ENCODE results near the gene ENPP7. TPM values are rescaled to one million over a fixed set of nuclear protein-coding genes. Genes with fewer than 3 reads are reported as not detected.
A peak's percentile ranks its signal among the peaks of the same experiment; 100 is the strongest.

Gene ENPP7
- total RNA-seq, 1 donor from 2014 or later, result not detected

DNA sequence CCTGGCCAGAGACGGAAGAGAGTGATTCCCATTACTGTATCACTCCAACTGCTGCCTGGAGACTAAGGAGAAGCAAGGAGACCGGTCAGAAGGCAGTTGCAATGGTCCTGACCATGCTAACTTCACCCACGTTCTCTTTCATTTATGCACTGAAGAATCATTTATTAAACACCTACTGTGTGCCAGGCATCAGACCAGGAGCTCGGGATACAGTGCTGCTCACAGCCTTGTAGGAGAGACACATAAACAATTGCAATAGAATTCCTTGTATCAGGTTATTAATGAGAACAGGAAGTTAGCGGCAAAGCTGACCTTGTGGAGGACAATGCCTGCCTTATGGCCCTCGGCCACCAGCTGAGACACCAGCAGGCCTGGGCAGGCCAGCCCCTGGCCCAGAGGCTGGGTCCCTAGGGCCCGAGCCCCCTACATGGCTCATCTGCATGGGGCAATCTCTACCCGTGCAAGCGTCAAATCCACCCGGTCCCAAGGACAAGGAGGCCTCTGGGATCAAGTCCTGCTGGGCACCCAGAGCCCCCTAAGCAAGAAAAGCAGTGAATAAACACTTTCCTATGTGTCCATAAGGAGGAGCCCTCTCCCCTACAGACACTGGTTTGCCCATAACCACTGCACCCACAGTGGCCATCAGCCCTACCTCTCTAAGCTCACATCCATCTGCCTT lies 8.6 kb upstream of the ENPP7 start:
- Mint-ChIP-seq H3K27ac (no peak overlapping the region), H3K36me3 (no peaks in the 10 kb centered on the region), H3K4me3 (no peak overlapping the region), H3K4me1 (peaks cover 6% of the 10 kb centered on the region), H3K9me3 (no peaks in the 10 kb centered on the region), H3K27me3 (ENCODE audit: low read depth) (peaks cover 18% of the 10 kb centered on the region)
- TF ChIP-seq, protein P1, sequence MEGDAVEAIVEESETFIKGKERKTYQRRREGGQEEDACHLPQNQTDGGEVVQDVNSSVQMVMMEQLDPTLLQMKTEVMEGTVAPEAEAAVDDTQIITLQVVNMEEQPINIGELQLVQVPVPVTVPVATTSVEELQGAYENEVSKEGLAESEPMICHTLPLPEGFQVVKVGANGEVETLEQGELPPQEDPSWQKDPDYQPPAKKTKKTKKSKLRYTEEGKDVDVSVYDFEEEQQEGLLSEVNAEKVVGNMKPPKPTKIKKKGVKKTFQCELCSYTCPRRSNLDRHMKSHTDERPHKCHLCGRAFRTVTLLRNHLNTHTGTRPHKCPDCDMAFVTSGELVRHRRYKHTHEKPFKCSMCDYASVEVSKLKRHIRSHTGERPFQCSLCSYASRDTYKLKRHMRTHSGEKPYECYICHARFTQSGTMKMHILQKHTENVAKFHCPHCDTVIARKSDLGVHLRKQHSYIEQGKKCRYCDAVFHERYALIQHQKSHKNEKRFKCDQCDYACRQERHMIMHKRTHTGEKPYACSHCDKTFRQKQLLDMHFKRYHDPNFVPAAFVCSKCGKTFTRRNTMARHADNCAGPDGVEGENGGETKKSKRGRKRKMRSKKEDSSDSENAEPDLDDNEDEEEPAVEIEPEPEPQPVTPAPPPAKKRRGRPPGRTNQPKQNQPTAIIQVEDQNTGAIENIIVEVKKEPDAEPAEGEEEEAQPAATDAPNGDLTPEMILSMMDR (IDR thresholded peaks at IDR 0.05; ENCODE audit: unreplicated experiment), result no peak
- DNase-seq (ENCODE audit: low spot score in 2 of 2, unreplicated experiment in 2 of 2), result no peak

DNA sequence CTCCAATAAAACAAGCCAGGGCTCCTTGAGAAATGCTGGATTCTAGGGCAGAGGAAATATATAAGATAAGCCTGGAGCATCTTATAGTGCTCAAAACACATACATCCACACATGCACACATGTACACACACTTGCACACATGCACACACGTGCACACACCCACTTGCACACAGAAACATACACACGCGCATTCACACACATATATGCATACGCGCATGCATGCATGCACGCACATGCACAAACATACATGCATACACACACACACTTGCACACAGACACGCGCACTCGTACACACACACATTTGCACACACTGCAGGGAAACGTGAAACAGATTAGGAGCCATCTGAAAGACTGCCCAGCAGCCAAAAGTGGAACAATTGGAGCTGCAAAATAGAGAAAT lies 8.0 kb upstream of the ENPP7 start:
- H3K4me1 Mint-ChIP-seq, result peaks cover 6% of the 10 kb centered on the region
- TF ChIP-seq, protein P1 (IDR thresholded peaks at IDR 0.05; ENCODE audit: unreplicated experiment), result no peak

DNA sequence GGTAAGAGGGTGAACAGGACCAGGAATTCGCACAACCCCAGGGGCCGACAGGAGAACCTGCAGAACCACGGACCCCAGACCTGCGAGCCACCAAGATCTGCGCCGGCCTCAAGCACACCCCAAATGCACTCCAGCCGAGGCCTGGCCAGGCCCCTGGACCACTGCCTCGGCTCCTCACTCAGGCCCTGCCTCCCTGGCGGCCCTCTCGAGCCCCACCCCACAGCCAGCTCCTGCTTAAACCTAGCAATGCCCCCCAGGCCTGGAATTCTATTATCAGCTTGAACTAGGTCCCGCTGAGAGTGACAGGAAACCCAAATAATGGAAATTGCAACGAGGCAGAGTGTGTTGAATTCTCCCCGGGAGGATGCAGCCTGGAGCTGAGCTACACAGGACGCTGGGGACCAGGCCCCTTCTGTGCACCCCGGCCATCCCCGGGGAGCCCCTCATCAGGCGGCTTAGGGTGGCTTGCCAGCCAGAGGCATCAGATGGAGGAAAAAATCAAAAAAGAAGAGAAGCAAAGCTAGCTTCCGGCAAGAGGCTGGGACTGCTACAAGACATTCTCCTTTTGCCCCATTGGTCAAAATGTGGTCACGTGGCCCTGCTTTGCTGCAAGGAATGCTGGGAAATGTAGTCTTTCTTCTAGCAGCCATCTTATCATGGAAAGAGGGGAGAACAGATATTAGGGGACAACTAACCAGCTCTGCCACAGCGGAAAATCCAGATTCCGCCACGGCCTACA lies 2.4 kb upstream of the ENPP7 start:
- DNase-seq (ENCODE audit: low spot score in 2 of 2, unreplicated experiment in 2 of 2), result peak; percentile 81 to 88
- H3K27ac Mint-ChIP-seq, result peak overlapping the region; percentile 71

More for the DNA sequence above, 8.0 kb upstream of the ENPP7 start:
- H3K36me3 Mint-ChIP-seq, result no peaks in the 10 kb centered on the region
- no peak for DNase-seq (ENCODE audit: low spot score in 2 of 2, unreplicated experiment in 2 of 2)
- H3K9me3 Mint-ChIP-seq, result no peaks in the 10 kb centered on the region
- no peak overlapping the region for H3K27ac Mint-ChIP-seq
- peaks cover 17% of the 10 kb centered on the region for H3K27me3 Mint-ChIP-seq (ENCODE audit: low read depth)
- no peak overlapping the region for H3K4me3 Mint-ChIP-seq

DNA sequence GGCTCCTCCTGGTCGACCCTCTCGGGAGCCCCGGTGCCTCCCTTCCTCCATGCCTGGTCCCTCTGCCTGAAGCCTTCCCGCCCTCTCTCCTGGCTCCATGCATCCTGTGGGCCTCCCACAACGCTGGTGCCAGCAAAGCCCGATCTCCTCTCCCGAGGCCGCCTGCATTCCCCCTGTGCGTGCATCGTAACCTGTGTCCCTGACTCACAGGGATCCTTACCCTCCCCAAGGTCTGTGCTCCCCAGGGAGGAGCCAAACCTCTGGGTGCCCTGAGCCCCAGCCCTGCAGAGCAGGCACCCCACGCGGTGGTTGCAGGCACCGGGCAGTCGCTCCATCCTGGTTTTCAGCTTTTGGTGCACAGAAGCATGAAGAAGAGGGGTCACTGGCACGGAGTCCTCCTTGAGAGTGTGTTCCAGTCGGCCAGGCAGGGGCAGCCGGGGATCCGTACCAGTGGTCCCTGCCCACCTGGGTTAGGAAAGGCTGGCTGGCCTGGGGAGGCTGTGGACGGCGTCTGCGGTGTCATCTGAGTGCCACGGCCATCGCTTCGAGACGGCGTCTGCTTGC lies 1.8 kb upstream of the ENPP7 start:
- peaks cover 5% of the 10 kb centered on the region for H3K27me3 Mint-ChIP-seq (ENCODE audit: low read depth)
- peaks cover 6% of the 10 kb centered on the region for H3K4me1 Mint-ChIP-seq
- H3K9me3 Mint-ChIP-seq, result no peaks in the 10 kb centered on the region
- no peaks in the 10 kb centered on the region for H3K36me3 Mint-ChIP-seq
- TF ChIP-seq, protein P1 (IDR thresholded peaks at IDR 0.05; ENCODE audit: unreplicated experiment), result no peak
- no peak for DNase-seq (ENCODE audit: low spot score in 2 of 2, unreplicated experiment in 2 of 2)
- no peak overlapping the region for H3K4me3 Mint-ChIP-seq
- H3K27ac Mint-ChIP-seq, result no peak overlapping the region

More for the DNA sequence above, 2.4 kb upstream of the ENPP7 start:
- Mint-ChIP-seq H3K27me3 (ENCODE audit: low read depth) (peaks cover 7% of the 10 kb centered on the region), H3K4me1 (peaks cover 6% of the 10 kb centered on the region), H3K9me3 (no peaks in the 10 kb centered on the region), H3K4me3 (peak overlapping the region; percentile 55), H3K36me3 (no peaks in the 10 kb centered on the region)
- TF ChIP-seq, protein P1 (IDR thresholded peaks at IDR 0.05; ENCODE audit: unreplicated experiment), result no peak

DNA sequence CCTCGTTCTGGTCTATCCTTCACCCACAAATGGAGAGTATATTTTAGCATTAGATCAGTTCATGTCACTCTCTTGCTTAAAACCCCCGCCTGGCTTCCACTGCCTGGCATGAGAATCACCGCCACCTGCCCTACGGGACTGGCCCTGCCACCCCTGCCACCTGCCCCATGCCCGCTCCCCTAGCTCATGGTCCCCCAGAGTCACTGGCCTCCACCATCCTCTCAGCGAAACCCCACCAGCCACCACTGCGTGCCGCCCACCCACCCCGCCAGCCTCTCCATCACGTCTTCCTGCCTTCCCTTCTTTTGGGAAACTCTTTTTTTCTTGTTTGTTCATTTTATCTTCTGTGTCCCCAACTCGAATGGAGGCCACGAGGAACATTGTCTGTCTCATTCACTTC lies 982 bp upstream of the ENPP7 start:
- Mint-ChIP-seq H3K27ac (no peak overlapping the region), H3K4me1 (peaks cover 6% of the 10 kb centered on the region), H3K9me3 (no peaks in the 10 kb centered on the region), H3K27me3 (ENCODE audit: low read depth) (peaks cover 5% of the 10 kb centered on the region), H3K36me3 (no peaks in the 10 kb centered on the region), H3K4me3 (no peak overlapping the region)
- TF ChIP-seq, protein P1 (IDR thresholded peaks at IDR 0.05; ENCODE audit: unreplicated experiment), result no peak
- DNase-seq (ENCODE audit: low spot score in 2 of 2, unreplicated experiment in 2 of 2), result no peak
